NOMO-1 treated with DMSO at 0.1 percent for 48 hours (cell line): ENCODE results near the gene MRFAP1.

Source experiments
- DNase-seq: peaks from one replicate; lab custom pipeline; 2025; ENCODE audit not compliant: unreplicated experiment; lab: John Stamatoyannopoulos, UW

Gene MRFAP1

GRCh38 chr4:6640292-6641163 is at the start of gene MRFAP1:
TSS of gene MRFAP1 (plus strand) at chr4:6640685. CDS start at chr4:6640863, 178 bp downstream.
- DNase-seq, result peak; percentile 93

- DNase-seq, result no peak
Measured at GRCh38 chr4:6591313-6591712, 49.2 kb upstream of the MRFAP1 start.

DNA sequence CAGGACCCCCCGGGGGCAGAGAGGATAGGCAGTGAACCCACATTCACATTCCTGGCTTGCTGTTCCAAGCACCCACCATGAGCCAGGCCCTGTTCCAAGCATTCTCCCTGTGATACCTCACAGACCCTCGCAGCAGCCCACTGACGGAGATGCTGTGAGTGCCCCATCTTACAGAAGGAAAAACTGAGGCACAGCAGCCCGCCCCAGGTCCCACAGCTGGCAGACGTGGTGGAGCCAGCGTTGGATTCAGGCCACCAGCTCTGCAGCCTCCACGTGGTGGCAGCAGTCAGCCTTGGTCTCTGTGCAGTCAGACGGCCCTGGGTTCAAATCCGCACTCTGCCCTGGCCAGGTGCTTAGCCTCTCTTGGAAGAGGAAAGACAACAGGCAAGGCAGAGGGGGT is 48.7 kb upstream of the MRFAP1 start:
- DNase-seq, result no peak

DNA sequence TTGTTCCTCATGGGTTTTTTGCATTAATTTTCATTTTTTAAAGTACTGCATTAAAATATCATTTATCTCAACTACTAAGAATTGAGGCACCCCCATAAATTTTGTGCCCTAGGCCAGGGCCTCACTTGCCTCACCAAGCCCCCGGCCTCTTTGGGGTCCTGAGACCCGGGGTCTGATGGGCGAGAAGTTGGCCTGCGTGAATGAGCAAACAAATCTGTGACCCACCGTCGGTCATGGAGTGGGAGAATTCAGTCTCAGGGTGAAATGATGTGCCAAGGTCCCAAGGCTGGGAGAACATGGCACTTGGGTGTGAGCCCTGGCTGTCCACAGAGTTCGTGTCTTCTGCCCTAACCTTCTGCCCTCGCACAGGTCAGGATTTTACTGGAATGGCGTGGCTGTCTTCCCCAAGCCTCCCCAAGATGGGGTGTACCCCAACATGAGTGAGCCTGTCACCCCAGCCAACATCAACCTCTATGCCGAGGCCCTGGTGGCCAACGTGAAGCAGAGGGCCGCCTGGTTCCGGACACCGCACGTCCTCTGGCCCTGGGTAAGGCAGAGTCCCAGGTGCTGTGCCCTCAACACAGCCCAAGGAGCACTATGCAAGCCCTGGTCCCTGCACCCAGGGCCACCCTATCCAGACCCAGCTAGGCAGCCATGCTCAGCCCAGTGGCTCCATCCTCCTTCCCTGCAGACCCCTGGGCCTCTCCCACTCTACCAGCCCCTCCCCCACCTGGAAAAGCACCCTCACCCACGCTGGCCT is 47.5 kb upstream of the MRFAP1 start:
- no peak for DNase-seq

DNA sequence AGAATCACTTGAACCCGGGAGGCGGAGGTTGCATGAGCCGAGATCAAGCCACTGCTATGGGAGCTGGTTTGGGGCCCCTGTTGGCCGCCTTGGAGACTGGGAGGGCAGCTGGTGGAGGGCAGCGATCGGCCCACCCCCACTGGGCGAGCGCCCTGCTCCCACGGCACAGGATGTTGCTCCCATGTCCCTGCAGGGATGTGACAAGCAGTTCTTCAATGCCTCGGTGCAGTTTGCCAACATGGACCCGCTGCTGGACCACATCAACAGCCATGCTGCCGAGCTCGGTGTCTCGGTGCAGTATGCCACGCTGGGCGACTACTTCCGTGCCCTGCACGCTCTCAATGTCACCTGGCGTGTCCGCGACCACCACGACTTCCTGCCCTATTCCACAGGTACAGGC is 46.1 kb upstream of the MRFAP1 start:
- no peak for DNase-seq

GRCh38 chr4:6594826-6595355 is 45.6 kb upstream of the MRFAP1 start:
- no peak for DNase-seq

DNA sequence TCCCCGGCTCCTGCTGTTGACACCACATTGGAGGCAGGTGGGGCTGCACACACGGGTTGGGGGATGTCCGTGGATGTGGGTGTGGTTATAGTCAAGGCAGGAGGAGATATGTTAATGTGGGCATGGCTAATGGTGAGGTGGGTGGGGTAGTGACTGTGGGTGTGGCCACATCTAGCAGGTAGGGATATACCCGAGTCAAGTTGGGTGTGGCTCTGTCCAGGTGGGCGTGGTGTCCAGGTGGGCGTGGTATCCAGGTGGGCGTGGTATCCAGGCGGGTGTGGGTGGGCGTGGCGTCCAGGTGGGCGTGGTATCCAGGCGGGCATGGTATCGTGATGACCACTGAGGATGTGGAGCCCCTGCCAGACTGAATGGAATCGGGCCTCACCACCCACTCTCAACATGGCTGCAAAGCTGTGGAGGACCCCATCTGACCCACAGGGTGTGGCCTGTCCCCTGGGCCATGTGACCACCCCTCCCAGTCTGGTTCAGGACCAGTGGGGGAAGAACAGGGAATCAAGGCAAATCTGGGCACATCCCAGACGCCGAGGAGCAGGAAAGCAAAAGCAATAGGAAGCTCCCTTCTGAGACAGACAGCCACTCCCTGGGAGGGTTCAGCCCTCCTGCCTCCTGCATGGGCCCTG is 44.5 kb upstream of the MRFAP1 start:
- DNase-seq, result no peak

DNA sequence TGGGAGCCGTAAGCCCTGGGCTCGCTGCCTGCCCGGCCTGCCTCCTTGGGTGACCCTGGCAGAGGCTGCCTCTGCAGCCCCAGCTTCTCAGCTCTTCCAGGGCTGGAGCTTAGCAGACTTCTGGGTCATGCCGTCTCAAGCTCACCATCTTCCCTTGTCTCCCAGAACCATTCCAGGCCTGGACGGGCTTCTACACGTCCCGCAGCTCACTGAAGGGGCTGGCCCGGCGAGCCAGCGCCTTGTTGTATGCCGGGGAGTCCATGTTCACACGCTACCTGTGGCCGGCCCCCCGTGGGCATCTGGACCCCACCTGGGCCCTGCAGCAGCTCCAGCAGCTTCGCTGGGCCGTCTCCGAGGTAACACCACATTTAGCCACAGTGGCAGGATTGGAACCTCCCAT is 43.5 kb upstream of the MRFAP1 start:
- no peak for DNase-seq

DNA sequence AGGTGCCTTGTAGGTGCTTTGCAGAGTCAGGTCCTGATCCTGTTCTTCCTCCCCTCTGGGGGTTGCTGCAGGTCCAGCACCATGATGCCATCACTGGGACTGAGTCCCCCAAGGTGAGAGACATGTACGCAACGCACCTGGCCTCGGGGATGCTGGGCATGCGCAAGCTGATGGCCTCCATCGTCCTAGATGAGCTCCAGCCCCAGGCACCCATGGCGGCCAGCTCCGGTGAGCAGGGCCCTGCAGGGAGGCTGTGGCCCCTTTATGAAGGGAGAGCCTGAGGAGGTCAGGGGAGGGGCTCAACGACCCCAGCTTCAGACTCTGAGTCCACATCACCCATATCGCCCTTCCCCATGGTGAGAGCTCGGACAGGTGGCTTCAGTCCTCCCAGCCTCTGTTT is 42.4 kb upstream of the MRFAP1 start:
- no peak for DNase-seq

DNA sequence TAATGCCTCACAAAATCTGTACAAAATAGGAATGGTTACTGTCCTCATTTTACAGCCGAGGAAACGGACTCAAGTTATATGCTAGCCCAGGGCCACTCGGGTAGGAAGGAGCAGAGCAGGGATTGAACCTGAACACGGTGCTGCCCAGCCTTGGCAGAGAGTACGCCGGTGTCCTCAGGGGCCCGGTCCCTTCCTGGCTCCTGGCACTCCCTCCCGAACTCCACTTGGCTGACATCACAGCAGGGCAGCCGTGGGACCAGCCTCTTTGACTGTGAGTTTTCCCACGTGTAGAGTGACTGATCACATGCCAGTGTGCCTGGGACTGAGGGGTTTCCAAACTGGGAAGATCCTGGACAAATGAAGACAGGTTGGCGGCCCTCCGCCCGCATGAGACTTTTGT is 41.8 kb upstream of the MRFAP1 start:
- DNase-seq, result no peak

- no peak for DNase-seq
Measured at GRCh38 chr4:6601661-6602250, 38.7 kb upstream of the MRFAP1 start.

DNA sequence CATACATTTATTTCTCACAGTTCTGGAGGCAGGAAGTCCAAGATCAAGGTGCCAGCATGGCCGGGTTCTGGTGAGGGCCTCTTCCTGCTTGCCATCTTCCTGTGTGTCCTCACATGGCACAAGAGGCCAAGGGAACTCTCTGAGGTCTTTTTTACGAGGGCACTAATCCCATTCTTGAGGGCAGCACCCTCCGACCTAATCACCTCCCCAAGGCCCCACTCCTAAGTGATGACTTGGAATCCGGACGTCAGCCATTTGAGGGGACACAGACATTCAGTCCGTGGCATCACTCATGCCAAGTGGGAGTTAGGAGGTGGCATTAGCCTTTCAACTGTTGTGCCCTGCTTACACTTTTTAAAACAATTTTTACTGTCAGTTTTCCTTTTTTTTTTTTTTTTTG is 38.2 kb upstream of the MRFAP1 start:
- no peak for DNase-seq

GRCh38 chr4:6603128-6603527 is 37.4 kb upstream of the MRFAP1 start:
- no peak for DNase-seq

DNA sequence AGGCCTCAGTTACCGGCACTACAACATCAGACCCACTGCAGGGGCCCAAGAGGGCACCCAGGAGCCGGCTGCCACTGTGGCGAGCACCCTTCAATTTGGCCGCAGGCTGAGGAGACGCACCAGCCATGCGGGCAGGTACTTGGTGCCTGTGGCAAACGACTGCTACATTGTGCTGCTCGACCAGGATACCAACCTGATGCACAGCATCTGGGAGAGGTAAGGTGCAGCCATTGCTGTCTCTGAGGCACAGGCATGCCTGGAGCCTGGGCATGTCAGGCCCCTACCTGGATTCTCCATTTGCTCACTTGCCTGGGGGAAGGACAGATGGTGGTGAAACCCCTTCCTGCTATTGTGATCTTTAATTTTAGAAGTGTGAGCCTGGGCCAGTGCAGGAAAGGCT is 35.4 kb upstream of the MRFAP1 start:
- DNase-seq, result no peak

DNA sequence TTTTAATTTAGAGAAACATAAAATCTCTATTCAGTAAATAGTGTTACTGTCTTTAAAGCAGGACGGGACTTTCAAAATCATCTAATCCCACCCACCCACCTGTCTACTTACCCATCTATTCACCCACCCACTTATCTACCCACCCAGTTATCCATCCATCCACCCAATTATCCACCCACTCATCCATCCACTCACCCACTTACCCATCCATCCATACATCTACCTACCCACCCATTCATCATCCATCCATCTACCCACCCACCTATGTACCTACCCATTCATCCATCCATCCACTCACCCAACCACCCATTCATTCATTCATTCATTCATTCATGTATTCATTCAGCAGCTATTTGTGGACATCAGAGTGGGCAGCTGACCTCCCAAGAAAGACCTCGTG is 34.9 kb upstream of the MRFAP1 start:
- no peak for DNase-seq

GRCh38 chr4:6606465-6607235 is 33.8 kb upstream of the MRFAP1 start:
- DNase-seq, result no peak

GRCh38 chr4:6607368-6608055 is 33.0 kb upstream of the MRFAP1 start:
- no peak for DNase-seq

DNA sequence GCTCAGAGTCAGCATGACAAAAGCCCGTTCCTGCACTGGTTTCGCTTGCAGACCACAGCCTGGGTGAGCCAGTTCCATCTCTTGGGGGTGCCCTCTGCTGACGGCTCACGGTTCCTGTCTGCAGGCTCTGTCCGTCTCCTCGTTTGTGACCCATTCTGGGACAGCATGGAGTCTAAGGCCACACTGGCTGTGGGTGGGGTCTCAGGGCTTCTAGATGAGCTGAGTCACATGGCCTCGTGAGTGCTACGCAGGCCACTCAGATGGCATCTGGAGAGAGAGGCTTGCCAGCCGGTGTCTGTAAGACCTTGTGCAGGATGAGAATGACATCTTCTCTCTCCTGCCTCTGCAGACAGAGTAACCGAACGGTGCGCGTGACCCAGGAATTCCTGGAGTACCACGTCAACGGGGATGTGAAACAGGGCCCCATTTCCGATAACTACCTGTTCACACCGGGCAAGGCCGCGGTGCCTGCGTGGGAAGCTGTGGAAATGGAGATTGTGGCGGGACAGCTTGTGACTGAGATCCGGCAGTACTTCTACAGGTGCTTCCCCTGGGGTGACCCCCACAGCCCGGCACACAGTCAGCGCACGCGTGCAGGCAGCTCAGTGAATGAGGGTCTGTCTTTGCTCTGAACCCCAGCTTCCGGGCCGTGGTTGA is 31.6 kb upstream of the MRFAP1 start:
- no peak for DNase-seq

- DNase-seq, result no peak
Measured at GRCh38 chr4:6609415-6610079, 30.9 kb upstream of the MRFAP1 start.
